Tibial artery (tissue), 4 donors: Measurements from ENCODE around the gene SLC9C1.

Experiments used
- DNase-seq, 2 donors: peaks; one replicate each; pipeline ENCODE4 v3.0.0-alpha.2; 2019
- H3K27ac ChIP-seq, 2 donors: fragments of 200-600 bp; sonication (generic) in 1 of 2; 1 replicate in 1 of 2; 2 replicates in 1 of 2; pipeline ENCODE4 v1.5.1; 2018 to 2019; ENCODE audit warnings: mild to moderate bottlenecking in 1 of 2
- H3K27me3 ChIP-seq, 2 donors: fragments of 200-600 bp; sonication (generic) in 1 of 2; one replicate each; pipeline versions ENCODE4 v1.5.1 to v1.6.0; 2016 to 2019
- H3K36me3 ChIP-seq, 3 donors: fragments of 200-600 bp; sonication (generic) in 2 of 3; one replicate each; pipeline ENCODE4 v1.5.1; 2016 to 2019; ENCODE audit warnings: mild to moderate bottlenecking in 2 of 3
- H3K4me1 ChIP-seq, 4 donors: fragments of 200-600 bp; sonication (generic) in 2 of 4; 1 replicate in 3 of 4; 2 replicates in 1 of 4; pipeline ENCODE4 v1.5.1; 2016 to 2019
- H3K4me3 ChIP-seq, 2 donors: fragments of 200-600 bp; sonication (generic) in 1 of 2; 1 replicate in 1 of 2; 2 replicates in 1 of 2; pipeline ENCODE4 v1.5.1; 2018 to 2019; ENCODE audit warnings: mild to moderate bottlenecking in 2 of 2
- H3K9me3 ChIP-seq, 3 donors: fragments of 200-600 bp; sonication (generic) in 1 of 3; one replicate each; pipeline ENCODE4 v1.5.1; 2016 to 2019
- intact Hi-C: fragments of 100-400 bp; cut with DNase I; formaldehyde crosslinking; loops from one replicate; pipeline ENCODE4 v1.15.0; 2023; ENCODE audit warnings: low total_unique reads
- TF ChIP-seq, protein P1 (sequence below), 2 experiments: fragments of 200-600 bp in 1 of 2; fragments of 450-650 bp in 1 of 2; IDR thresholded peaks; one replicate each; pipeline ENCODE4 v1.5.1; 2017 to 2019; ENCODE audit warnings: antibody characterized with exemption in 2 of 2, mild to moderate bottlenecking in 1 of 2, moderate library complexity in 1 of 2

SLC9C1 gene

DNA sequence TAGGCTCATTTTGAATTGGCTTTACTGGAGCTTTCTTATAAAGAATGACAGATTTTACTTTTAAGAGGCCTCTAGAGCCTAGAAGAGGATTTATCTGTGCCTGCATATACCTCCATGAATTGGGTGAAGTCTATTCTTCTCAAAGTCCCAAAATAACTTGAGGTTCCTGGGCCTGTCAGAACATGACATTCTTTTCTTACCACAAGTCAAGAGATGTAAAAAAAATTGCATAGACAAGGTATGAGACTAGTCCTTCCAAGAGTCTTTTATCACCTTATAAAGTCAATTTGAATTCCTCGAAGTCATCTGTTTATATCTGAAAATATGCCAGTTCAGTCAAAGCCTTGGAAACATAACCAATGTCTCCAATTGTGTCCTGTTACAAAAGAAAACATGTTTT lies 21.8 kb upstream of the SLC9C1 start:
- Histone ChIP-seq H3K27ac (no peak overlapping the region), H3K4me3 (no peak overlapping the region), H3K36me3 (no peaks in the 10 kb centered on the region), H3K9me3 (no peaks in the 10 kb centered on the region), H3K27me3 (no peaks in the 10 kb centered on the region), H3K4me1 (no peaks in the 10 kb centered on the region)
- intact Hi-C loops: no loop called here
- no peak for DNase-seq
- TF ChIP-seq, protein P1, sequence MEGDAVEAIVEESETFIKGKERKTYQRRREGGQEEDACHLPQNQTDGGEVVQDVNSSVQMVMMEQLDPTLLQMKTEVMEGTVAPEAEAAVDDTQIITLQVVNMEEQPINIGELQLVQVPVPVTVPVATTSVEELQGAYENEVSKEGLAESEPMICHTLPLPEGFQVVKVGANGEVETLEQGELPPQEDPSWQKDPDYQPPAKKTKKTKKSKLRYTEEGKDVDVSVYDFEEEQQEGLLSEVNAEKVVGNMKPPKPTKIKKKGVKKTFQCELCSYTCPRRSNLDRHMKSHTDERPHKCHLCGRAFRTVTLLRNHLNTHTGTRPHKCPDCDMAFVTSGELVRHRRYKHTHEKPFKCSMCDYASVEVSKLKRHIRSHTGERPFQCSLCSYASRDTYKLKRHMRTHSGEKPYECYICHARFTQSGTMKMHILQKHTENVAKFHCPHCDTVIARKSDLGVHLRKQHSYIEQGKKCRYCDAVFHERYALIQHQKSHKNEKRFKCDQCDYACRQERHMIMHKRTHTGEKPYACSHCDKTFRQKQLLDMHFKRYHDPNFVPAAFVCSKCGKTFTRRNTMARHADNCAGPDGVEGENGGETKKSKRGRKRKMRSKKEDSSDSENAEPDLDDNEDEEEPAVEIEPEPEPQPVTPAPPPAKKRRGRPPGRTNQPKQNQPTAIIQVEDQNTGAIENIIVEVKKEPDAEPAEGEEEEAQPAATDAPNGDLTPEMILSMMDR (IDR thresholded peaks at IDR 0.05): no peak

DNA sequence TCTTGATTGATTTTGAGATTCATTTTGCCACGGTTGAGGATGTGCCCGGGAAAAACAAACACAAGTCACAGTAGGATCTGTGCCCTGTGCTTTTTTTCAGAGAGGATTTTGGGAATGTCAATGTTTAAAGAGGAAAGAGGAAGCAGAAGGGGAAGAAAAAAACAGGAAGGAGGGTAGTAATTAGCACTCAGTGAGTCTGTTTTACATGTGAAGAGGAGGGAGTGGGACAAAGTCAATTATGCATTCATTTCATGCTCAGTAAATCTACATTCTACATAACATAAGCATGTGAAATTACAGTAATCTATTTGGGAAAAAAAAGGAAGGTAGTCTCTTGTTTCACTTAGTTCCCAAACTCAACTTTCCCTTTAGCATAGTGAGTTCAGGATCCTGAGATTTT lies 20.6 kb upstream of the SLC9C1 start:
- intact Hi-C loops: no loop called here
- TF ChIP-seq, protein P1 (IDR thresholded peaks at IDR 0.05): no peak

DNA sequence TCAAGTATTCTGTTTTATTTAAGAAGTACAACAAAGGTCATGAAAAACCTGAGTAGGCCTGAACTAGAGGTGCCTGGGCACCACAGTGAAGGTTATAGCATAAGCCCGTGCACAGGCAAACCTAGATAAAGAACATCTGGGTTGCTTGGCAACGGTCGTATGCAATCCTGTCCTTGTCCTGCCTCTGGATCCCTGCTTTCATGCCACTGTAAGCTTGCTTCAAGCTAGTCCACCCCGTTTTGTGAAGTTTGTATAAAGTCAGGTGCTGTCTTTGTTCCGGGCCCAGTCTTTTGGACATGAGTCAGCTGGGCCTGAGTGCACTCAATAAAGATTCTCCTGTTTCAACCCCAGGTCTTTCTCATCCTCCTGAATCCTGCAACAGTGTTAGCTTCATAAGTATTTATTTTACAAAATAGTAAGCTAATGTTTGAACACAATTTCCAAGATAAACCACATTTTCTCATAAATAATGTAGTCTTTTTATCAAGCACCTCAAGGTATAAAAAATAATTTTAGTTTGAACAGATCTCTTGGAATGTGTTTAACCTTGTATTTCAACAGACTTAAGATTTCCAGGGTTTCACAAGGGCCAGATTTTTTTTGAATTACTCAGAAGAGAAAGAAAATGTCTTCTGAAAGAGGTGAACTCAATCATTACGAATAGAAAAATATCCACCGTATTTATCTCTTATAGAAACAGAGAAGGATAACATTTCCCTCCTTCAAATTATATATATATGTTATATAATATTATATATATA lies 14.3 kb upstream of the SLC9C1 start:
- no peak overlapping the region for H3K4me3 ChIP-seq
- H3K27me3 ChIP-seq: no peaks in the 10 kb centered on the region
- H3K36me3 ChIP-seq: no peaks in the 10 kb centered on the region
- H3K9me3 ChIP-seq: no peaks in the 10 kb centered on the region
- no peak for DNase-seq
- peaks cover 0 to 9% (median 3%) of the 10 kb centered on the region in 4 donors for H3K4me1 ChIP-seq
- intact Hi-C loops: no loop called here
- TF ChIP-seq, protein P1 (IDR thresholded peaks at IDR 0.05): no peak
- no peak overlapping the region for H3K27ac ChIP-seq

More for the DNA sequence above, 20.6 kb upstream of the SLC9C1 start:
- Histone ChIP-seq H3K4me3 (no peak overlapping the region), H3K36me3 (no peaks in the 10 kb centered on the region), H3K9me3 (no peaks in the 10 kb centered on the region), H3K27me3 (no peaks in the 10 kb centered on the region), H3K4me1 (no peaks in the 10 kb centered on the region), H3K27ac (no peak overlapping the region)
- no peak for DNase-seq

DNA sequence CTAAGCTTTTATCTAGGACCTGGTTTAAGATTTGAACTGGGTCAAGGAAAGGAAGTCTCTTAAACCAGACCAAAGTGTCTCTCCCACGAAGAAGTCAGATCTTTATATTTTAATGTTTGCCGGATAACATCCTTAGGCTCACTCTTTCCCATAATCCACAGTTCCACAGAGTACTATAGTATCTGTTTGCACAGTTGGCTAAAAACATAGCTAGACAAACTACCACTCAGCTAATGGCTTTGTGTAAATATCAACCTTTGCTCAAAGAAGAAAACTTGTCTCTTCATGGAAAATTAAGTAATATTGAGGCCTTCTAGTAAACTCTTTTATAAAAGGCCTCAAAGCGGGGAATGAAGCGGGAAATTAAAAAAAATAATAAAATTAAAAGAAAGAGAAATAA lies 13.5 kb upstream of the SLC9C1 start:
- H3K27ac ChIP-seq: no peak overlapping the region
- no peak overlapping the region for H3K4me3 ChIP-seq
- no peaks in the 10 kb centered on the region for H3K36me3 ChIP-seq
- H3K4me1 ChIP-seq: peaks cover 0 to 17% (median 6%) of the 10 kb centered on the region in 4 donors
- intact Hi-C loops: no loop called here
- no peak for DNase-seq
- TF ChIP-seq, protein P1 (IDR thresholded peaks at IDR 0.05): no peak
- H3K27me3 ChIP-seq: no peaks in the 10 kb centered on the region
- no peaks in the 10 kb centered on the region for H3K9me3 ChIP-seq

DNA sequence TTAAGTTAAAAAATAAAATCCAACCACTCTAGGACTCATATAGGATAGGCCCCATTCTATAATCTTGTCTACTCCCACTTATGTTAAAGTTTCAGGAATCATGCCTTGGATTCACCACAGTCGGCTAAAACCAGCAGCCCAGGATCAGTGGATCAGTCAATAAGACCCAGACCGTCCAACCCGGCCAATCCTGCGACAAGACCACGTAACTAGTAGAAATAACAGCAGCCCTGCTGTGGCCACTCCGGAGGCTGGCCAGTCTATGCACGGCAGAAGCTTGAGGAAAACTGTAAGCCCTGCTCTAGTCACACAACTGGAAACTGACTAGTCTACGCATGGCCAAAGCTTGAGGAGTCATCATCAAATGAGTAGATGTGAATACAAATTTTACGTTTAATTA lies 12.8 kb upstream of the SLC9C1 start:
- TF ChIP-seq, protein P1 (IDR thresholded peaks at IDR 0.05): no peak
- intact Hi-C loops: no loop called here
- H3K36me3 ChIP-seq: no peaks in the 10 kb centered on the region
- no peaks in the 10 kb centered on the region for H3K9me3 ChIP-seq
- H3K27ac ChIP-seq: no peak overlapping the region
- peaks cover 0 to 18% (median 6%) of the 10 kb centered on the region in 4 donors for H3K4me1 ChIP-seq
- no peak overlapping the region for H3K4me3 ChIP-seq
- H3K27me3 ChIP-seq: no peaks in the 10 kb centered on the region
- no peak for DNase-seq
